ENCODE data around the gene SLC7A4.
"Not testable (repeated sequence)": the region's sequence is repeated elsewhere in the genome, so short reads cannot be mapped to it uniquely, and the experiment has no call there.

SLC7A4 gene

GRCh38 chr22:21054714-21055563 is 22.6 kb upstream of the SLC7A4 start:
- ChIA-PET POLR2A (interaction anchor here (1.5 kb wide), 1 partner anchor 9 kb away, joined by 3 read pairs; the partner anchor contains the start of gene LRRC74B), CTCF (no interaction called here)
- DNase-seq (ENCODE audit: extremely low spot score) = no peak
- TF ChIP-seq BHLHE40 (IDR thresholded peaks at IDR 0.05; ENCODE audit: borderline replicate concordance) = no peak
- no peak for TF ChIP-seq FOXA1 (IDR thresholded peaks at IDR 0.05)
- TF ChIP-seq ARNT (IDR thresholded peaks at IDR 0.05) = no peak
- TF ChIP-seq LEF1 (IDR thresholded peaks at IDR 0.05; ENCODE audit: borderline replicate concordance) = no peak
- no peak for TF ChIP-seq SUZ12 (IDR thresholded peaks at IDR 0.05)
- TF ChIP-seq L3MBTL2 (conservative IDR thresholded peaks at IDR 0.05) = no peak

- no peak for TF ChIP-seq LEF1 (IDR thresholded peaks at IDR 0.05; ENCODE audit: borderline replicate concordance)
- TF ChIP-seq FOXK2 (IDR thresholded peaks at IDR 0.05) = no peak
- TF ChIP-seq TARDBP (IDR thresholded peaks at IDR 0.05) = no peak
- ChIA-PET CTCF (interaction anchor here (0.7 kb wide), 1 partner anchor 10 kb away, joined by 3 read pairs; no protein-coding TSS in a partner anchor), POLR2A (interaction anchor here (1.5 to 2.8 kb wide), 2 partner anchors 8 to 72 kb away, joined by 3 to 9 read pairs; partner anchors contain the start of genes LRRC74B and LZTR1)
- no peak for DNase-seq (ENCODE audit: extremely low spot score)
Measured at GRCh38 chr22:21054046-21054713, 21.8 kb upstream of the SLC7A4 start.

- DNase-seq (ENCODE audit: extremely low spot score) = no peak
- POLR2A ChIA-PET = interaction anchor here (0.7 to 2.8 kb wide), 4 partner anchors 50 to 71 kb away, joined by 3 to 9 read pairs (median 5); partner anchors contain the start of genes LZTR1 and THAP7
- TF ChIP-seq ZNF384 (IDR thresholded peaks at IDR 0.05) = no peak
- no peak for TF ChIP-seq ELF4 (IDR thresholded peaks at IDR 0.05)
- TF ChIP-seq HDGF (IDR thresholded peaks at IDR 0.05; ENCODE audit: borderline replicate concordance) = no peak
- no peak for TF ChIP-seq SUZ12 (IDR thresholded peaks at IDR 0.05)
- TF ChIP-seq FOXM1 (IDR thresholded peaks at IDR 0.05; ENCODE audit: borderline replicate concordance) = no peak
- no peak for TF ChIP-seq CTBP1 (IDR thresholded peaks at IDR 0.05; ENCODE audit: borderline replicate concordance)
- TF ChIP-seq TARDBP (IDR thresholded peaks at IDR 0.05) = no peak
- no peak for TF ChIP-seq ARNT (IDR thresholded peaks at IDR 0.05)
- CTCF ChIA-PET = interaction anchor here (0.8 kb wide), 1 partner anchor 23 kb away, joined by 3 read pairs; no protein-coding TSS in a partner anchor
Measured at GRCh38 chr22:21052715-21053459, 20.5 kb upstream of the SLC7A4 start.

- CTCF ChIA-PET = no interaction called here
- POLR2A ChIA-PET = interaction anchor here (0.7 to 2.8 kb wide), 4 partner anchors 50 to 70 kb away, joined by 3 to 9 read pairs (median 5); partner anchors contain the start of genes LZTR1 and THAP7
Measured at GRCh38 chr22:21051831-21052400, 19.6 kb upstream of the SLC7A4 start.

GRCh38 chr22:21051145-21051830 is 18.9 kb upstream of the SLC7A4 start:
- ChIA-PET CTCF (no interaction called here), POLR2A (interaction anchor here (2.8 kb wide), 1 partner anchor 69 kb away, joined by 9 read pairs; the partner anchor contains the start of gene LZTR1)
- TF ChIP-seq SUZ12 (IDR thresholded peaks at IDR 0.05) = no peak
- TF ChIP-seq CTBP1 (IDR thresholded peaks at IDR 0.05; ENCODE audit: borderline replicate concordance) = no peak
- no peak for TF ChIP-seq L3MBTL2 (conservative IDR thresholded peaks at IDR 0.05)
- no peak for TF ChIP-seq LEF1 (IDR thresholded peaks at IDR 0.05; ENCODE audit: borderline replicate concordance)
- no peak for TF ChIP-seq FOXK2 (IDR thresholded peaks at IDR 0.05)
- TF ChIP-seq FOXA1 (IDR thresholded peaks at IDR 0.05) = no peak
- no peak for TF ChIP-seq HDGF (IDR thresholded peaks at IDR 0.05; ENCODE audit: borderline replicate concordance)
- no peak for TF ChIP-seq TARDBP (IDR thresholded peaks at IDR 0.05)
- TF ChIP-seq ELF4 (IDR thresholded peaks at IDR 0.05) = no peak
- TF ChIP-seq FOXM1 (IDR thresholded peaks at IDR 0.05; ENCODE audit: borderline replicate concordance) = no peak
- no peak for TF ChIP-seq ARNT (IDR thresholded peaks at IDR 0.05)
- TF ChIP-seq NFRKB (IDR thresholded peaks at IDR 0.05) = no peak
- TF ChIP-seq ZNF384 (IDR thresholded peaks at IDR 0.05) = no peak
- TF ChIP-seq PKNOX1 (IDR thresholded peaks at IDR 0.05) = no peak
- no peak for TF ChIP-seq SP1 (IDR thresholded peaks at IDR 0.05)
- TF ChIP-seq BHLHE40 (IDR thresholded peaks at IDR 0.05; ENCODE audit: borderline replicate concordance) = no peak
- DNase-seq (ENCODE audit: extremely low spot score) = no peak

More at GRCh38 chr22:21051831-21052400, 19.6 kb upstream of the SLC7A4 start:
- DNase-seq (ENCODE audit: extremely low spot score) = no peak
- TF ChIP-seq HDGF (IDR thresholded peaks at IDR 0.05; ENCODE audit: borderline replicate concordance) = no peak
- no peak for TF ChIP-seq TARDBP (IDR thresholded peaks at IDR 0.05)
- TF ChIP-seq FOXA1 (IDR thresholded peaks at IDR 0.05) = no peak
- TF ChIP-seq L3MBTL2 (conservative IDR thresholded peaks at IDR 0.05) = no peak
- TF ChIP-seq LEF1 (IDR thresholded peaks at IDR 0.05; ENCODE audit: borderline replicate concordance) = no peak
- no peak for TF ChIP-seq FOXM1 (IDR thresholded peaks at IDR 0.05; ENCODE audit: borderline replicate concordance)
- no peak for TF ChIP-seq PKNOX1 (IDR thresholded peaks at IDR 0.05)
- TF ChIP-seq SP1 (IDR thresholded peaks at IDR 0.05) = no peak
- TF ChIP-seq BHLHE40 (IDR thresholded peaks at IDR 0.05; ENCODE audit: borderline replicate concordance) = no peak
- TF ChIP-seq ELF4 (IDR thresholded peaks at IDR 0.05) = no peak

GRCh38 chr22:21048965-21049364 is 16.6 kb upstream of the SLC7A4 start:
- DNase-seq (ENCODE audit: extremely low spot score); POLR2A ChIA-PET; CTCF ChIA-PET: not testable (repeated sequence)

- DNase-seq (ENCODE audit: extremely low spot score); POLR2A ChIA-PET; CTCF ChIA-PET: not testable (repeated sequence)
Measured at GRCh38 chr22:21048448-21048847, 16.1 kb upstream of the SLC7A4 start.

Data from HEK293T (cell line).